Activated CD4-positive, alpha-beta T cell treated with anti-CD3 and anti-CD28 coated beads for 36 hours (primary cell): ENCODE data around the gene VOPP1. TPM values are rescaled to one million over a fixed set of nuclear protein-coding genes. Genes with fewer than 3 reads are reported as not detected.
A peak's percentile ranks its signal among the peaks of the same experiment; 100 is the strongest.

ENCODE experiments used
- ATAC-seq: fragments of 200-7000 bp; cut with Tn5 transposase; one replicate; pipeline ENCODE4 v1.10.0; 2021; ENCODE audit warnings: mild to moderate bottlenecking, moderate library complexity
- CTCF ChIA-PET: fragments of 350-600 bp; sonication (Branson Sonifier 250); formaldehyde crosslinking; loops from one replicate; lab custom pipeline; 2021; ENCODE audit warnings: antibody characterized with exemption; lab: Charles Lee
- POLR2A ChIA-PET: fragments of 350-600 bp; sonication (Branson Sonifier 250); formaldehyde crosslinking; loops from one replicate; lab custom pipeline; 2021; ENCODE audit warnings: antibody characterized with exemption, inconsistent platforms; lab: Charles Lee
- DNase-seq: peaks from one replicate; pipeline ENCODE4 v3.0.0-alpha.2; 2020
- H3K27ac Mint-ChIP-seq: one replicate; pipeline ENCODE4 v1.8.0; 2021; ENCODE audit warnings: mixed read lengths
- H3K27me3 Mint-ChIP-seq: one replicate; pipeline ENCODE4 v1.8.0; 2021; ENCODE audit warnings: mixed read lengths
- H3K36me3 Mint-ChIP-seq: one replicate; pipeline ENCODE4 v1.8.0; 2021; ENCODE audit warnings: low read depth, mixed read lengths
- H3K4me1 Mint-ChIP-seq: one replicate; pipeline ENCODE4 v1.8.0; 2021; ENCODE audit warnings: mixed read lengths
- H3K4me3 Mint-ChIP-seq: one replicate; pipeline ENCODE4 v1.8.0; 2021; ENCODE audit warnings: mild to moderate bottlenecking, moderate library complexity, mixed read lengths
- H3K9me3 Mint-ChIP-seq: one replicate; pipeline ENCODE4 v1.8.0; 2021; ENCODE audit warnings: low read depth, mixed read lengths
- intact Hi-C, 2 experiments: fragments of 100-400 bp; cut with DNase I in 1 of 2; cut with micrococcal nuclease in 1 of 2; formaldehyde crosslinking; loops; one replicate each; pipeline versions ENCODE4 v1.14.2 to v1.15.1; 2022 to 2024; cut with DNase I, micrococcal nuclease
- total RNA-seq, 2 experiments: library from RNA; stranded (reverse); gene quantifications; one replicate each; pipeline ENCODE4 v1.2.3, GENCODE V29; 2021

The VOPP1 gene
- total RNA-seq, 2 experiments from 2014 or later, result 63.7 to 64.2 TPM

GRCh38 chr7:55576753-55577152, 4.5 kb upstream of the VOPP1 start:
- intact Hi-C loops, result no loop called here
- no peak for ATAC-seq

DNA sequence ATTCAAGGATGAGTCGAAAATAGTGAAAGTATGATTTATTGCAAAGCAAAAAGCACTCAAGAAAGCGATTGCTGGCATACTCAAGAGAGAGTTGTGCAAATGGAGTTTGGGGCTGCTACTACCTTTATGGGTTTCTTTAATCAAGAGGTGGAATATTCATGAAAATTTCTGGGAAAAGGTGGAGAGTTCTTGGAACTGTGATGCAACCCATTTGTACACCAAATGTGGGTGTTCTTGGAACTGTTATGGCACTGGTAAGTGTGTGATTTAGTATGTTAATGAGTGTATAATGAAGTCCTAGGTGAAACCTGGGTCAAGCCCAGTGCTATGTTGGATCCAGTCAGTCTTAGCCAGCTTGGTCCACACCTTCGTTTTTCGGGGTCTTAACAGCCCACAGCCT, 3.4 kb upstream of the VOPP1 start:
- ChIA-PET POLR2A (interaction anchor here (7.5 kb wide), 1 partner anchor 43 kb away, joined by 67 read pairs; no protein-coding TSS in a partner anchor), CTCF (no interaction called here)
- Mint-ChIP-seq H3K27me3 (no peaks in the 10 kb centered on the region), H3K27ac (no peak overlapping the region), H3K4me1 (peaks cover 39% of the 10 kb centered on the region), H3K36me3 (no peaks in the 10 kb centered on the region), H3K9me3 (no peaks in the 10 kb centered on the region), H3K4me3 (no peak overlapping the region)
- ATAC-seq (no peak), DNase-seq (no peak)
- intact Hi-C loops, result no loop called here

More at GRCh38 chr7:55576753-55577152, 4.5 kb upstream of the VOPP1 start:
- Mint-ChIP-seq H3K4me3 (no peak overlapping the region), H3K27me3 (no peaks in the 10 kb centered on the region), H3K27ac (no peak overlapping the region), H3K36me3 (no peaks in the 10 kb centered on the region), H3K4me1 (peaks cover 37% of the 10 kb centered on the region), H3K9me3 (no peaks in the 10 kb centered on the region)
- ChIA-PET CTCF (no interaction called here), POLR2A (no interaction called here)
- no peak for DNase-seq

GRCh38 chr7:55575098-55575497, 2.8 kb upstream of the VOPP1 start:
- Mint-ChIP-seq H3K27ac (no peak overlapping the region), H3K9me3 (no peaks in the 10 kb centered on the region), H3K27me3 (no peaks in the 10 kb centered on the region), H3K4me3 (no peak overlapping the region), H3K4me1 (peaks cover 43% of the 10 kb centered on the region), H3K36me3 (peaks cover 5% of the 10 kb centered on the region)
- ATAC-seq (no peak), DNase-seq (no peak)
- intact Hi-C loops, result no loop called here
- CTCF ChIA-PET, result interaction anchor here (1.8 kb wide), 1 partner anchor 18 kb away, joined by 7 read pairs; no protein-coding TSS in a partner anchor
- POLR2A ChIA-PET, result interaction anchor here (0.8 to 7.5 kb wide), 3 partner anchors 9 to 68 kb away, joined by 3 to 67 read pairs (median 4); no protein-coding TSS in a partner anchor

DNA sequence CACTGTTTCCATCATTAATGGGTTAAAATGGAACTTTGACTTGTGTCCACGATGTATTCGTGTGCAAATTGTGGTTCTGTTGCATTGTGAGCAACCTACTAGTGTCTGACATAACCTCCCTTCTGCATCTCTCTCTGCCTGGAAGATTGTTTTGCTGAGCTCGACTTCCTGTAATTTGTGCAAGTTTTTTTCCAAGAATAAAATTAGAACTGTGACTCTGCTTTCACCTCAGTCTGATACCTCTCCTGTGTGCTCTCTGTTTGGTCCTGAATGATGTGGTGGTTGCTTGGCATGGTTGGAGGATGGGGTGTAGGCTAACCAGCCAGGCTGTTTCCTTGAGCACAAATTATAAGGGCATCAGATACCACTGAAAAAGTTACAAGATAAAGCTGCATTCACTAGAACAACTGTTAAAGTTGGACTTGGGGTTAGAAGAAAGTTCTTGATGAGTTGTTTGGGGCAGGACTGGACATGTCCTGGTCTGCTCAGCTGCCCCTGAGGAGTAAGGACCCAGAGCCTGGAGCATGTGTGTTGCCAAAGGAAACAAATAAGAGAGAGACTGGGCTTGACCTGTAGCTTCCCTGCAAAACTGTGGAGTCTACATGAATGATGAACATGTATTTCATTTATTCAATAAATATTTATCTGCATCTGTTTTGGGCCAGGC, 1.9 kb upstream of the VOPP1 start:
- ChIA-PET POLR2A (interaction anchor here (0.6 to 7.5 kb wide), 5 partner anchors 9 to 105 kb away, joined by 3 to 67 read pairs (median 4); no protein-coding TSS in a partner anchor), CTCF (interaction anchor here (0.6 to 1.8 kb wide), 5 partner anchors 19 to 240 kb away, joined by 3 to 7 read pairs (median 6); no protein-coding TSS in a partner anchor)
- Mint-ChIP-seq H3K9me3 (no peaks in the 10 kb centered on the region), H3K4me1 (peaks cover 51% of the 10 kb centered on the region), H3K36me3 (peaks cover 5% of the 10 kb centered on the region), H3K27ac (peak overlapping the region; percentile 93), H3K27me3 (no peaks in the 10 kb centered on the region), H3K4me3 (peak overlapping the region; percentile 74)
- ATAC-seq (peak; percentile 43), DNase-seq (peak; percentile 59)
- intact Hi-C loops, result loop anchor here (5.0 kb wide), 5 partner anchors 107 to 817 kb away; partner anchors contain the start of genes LANCL2 (in 1 of the 2), MRPS17 (in 1 of the 2) and SEC61G (in 1 of the 2)

- ATAC-seq (no peak), DNase-seq (no peak)
- H3K4me3 Mint-ChIP-seq, result peak overlapping the region; percentile 74
- intact Hi-C loops, result loop anchor here (2.0 to 5.0 kb wide), 7 partner anchors 106 to 816 kb away; partner anchors contain the start of genes LANCL2 (in 1 of the 2), MRPS17 (in 1 of the 2), SEC61G (in 1 of the 2) and ZNF713 (in 1 of the 2)
- H3K27ac Mint-ChIP-seq, result peak overlapping the region; percentile 93
- H3K9me3 Mint-ChIP-seq, result no peaks in the 10 kb centered on the region
- peaks cover 6% of the 10 kb centered on the region for H3K36me3 Mint-ChIP-seq
- H3K4me1 Mint-ChIP-seq, result peaks cover 59% of the 10 kb centered on the region
- ChIA-PET CTCF (interaction anchor here (1.0 to 1.8 kb wide), 8 partner anchors 15 to 57 kb away, joined by 3 to 8 read pairs (median 6); no protein-coding TSS in a partner anchor), POLR2A (interaction anchor here (1.2 to 7.5 kb wide), 2 partner anchors 40 to 65 kb away, joined by 4 to 67 read pairs; no protein-coding TSS in a partner anchor)
- no peaks in the 10 kb centered on the region for H3K27me3 Mint-ChIP-seq
Measured at GRCh38 chr7:55573234-55573900, 1.1 kb upstream of the VOPP1 start.

- Mint-ChIP-seq H3K9me3 (no peaks in the 10 kb centered on the region), H3K36me3 (peaks cover 8% of the 10 kb centered on the region), H3K27me3 (no peaks in the 10 kb centered on the region), H3K27ac (peak overlapping the region; percentile 94), H3K4me1 (peaks cover 75% of the 10 kb centered on the region), H3K4me3 (peak overlapping the region; percentile 89)
- intact Hi-C loops, result loop anchor here (1.0 to 5.0 kb wide), 16 partner anchors 15 to 814 kb away; partner anchors contain the start of genes CCT6A (in 1 of the 2), LANCL2 (in 1 of the 2), MRPS17 (in 1 of the 2) and PSPH (in 1 of the 2)
- DNase-seq, result peak; percentile 79
- ChIA-PET POLR2A (interaction anchor here (0.5 to 7.5 kb wide), 6 partner anchors 39 to 262 kb away, joined by 3 to 67 read pairs (median 3); no protein-coding TSS in a partner anchor), CTCF (interaction anchor here (0.6 to 1.8 kb wide), 8 partner anchors 13 to 55 kb away, joined by 3 to 10 read pairs (median 4); no protein-coding TSS in a partner anchor)
- ATAC-seq, result peak; percentile 24
Measured at GRCh38 chr7:55571511-55572377, 558 bp downstream of the VOPP1 start.

DNA sequence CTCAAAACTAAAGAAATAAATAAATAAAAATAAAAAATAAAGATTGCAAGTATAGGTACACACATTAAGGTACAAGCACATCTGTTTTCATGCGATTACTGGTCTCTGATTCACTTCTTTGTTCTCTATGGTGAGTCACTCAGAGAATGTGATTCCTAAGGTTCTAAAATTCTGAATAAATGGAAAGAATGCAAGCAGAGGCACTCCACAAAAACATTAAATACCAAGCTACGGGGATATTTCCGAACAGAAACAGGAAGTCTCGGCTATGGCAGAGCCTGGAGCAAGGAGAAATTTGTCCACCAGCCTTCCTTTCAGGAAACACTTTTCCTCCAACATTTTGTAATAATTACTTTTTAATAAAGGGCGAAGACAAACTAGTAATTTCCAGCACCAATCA, 1.4 kb downstream of the VOPP1 start:
- peak overlapping the region; percentile 94 for H3K27ac Mint-ChIP-seq
- H3K4me3 Mint-ChIP-seq, result peak overlapping the region; percentile 89
- intact Hi-C loops, result loop anchor here (1.0 to 5.0 kb wide), 13 partner anchors 14 to 814 kb away; partner anchors contain the start of genes CCT6A (in 1 of the 2), LANCL2 (in 1 of the 2), MRPS17 (in 1 of the 2) and PSPH (in 1 of the 2)

DNA sequence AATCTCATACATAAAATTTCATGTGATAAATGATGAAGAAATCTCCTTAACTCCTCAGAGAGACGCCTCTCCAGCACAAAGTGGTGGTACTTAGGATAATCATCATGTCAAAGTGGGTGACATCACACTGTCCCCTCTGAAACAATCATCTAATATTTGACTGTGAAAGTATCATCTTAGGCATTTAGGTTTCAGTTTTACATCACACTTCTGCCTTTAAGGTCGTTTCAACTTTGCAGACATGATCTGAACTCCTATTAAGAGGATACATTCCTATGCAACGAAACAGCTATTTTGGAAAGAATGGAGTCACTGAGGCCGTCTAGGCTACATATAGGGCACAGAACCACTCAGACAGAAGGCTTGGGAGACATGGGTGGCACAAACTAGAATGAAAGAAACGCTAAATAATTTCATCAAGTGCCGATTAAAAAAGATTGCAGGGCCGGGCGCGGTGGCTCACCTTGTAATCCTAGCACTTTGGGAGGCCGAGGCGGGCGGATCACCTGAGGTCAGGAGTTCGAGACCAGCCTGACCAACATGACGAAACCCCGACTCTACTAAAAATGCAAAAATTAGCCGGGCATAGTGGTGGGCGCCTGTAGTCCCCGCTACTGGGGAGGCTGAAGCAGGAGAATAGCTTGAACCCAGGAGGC, 2.0 kb downstream of the VOPP1 start:
- ATAC-seq (peak; percentile 35), DNase-seq (no peak)
- H3K4me3 Mint-ChIP-seq, result peak overlapping the region; percentile 89
- H3K27ac Mint-ChIP-seq, result peak overlapping the region; percentile 90
- peaks cover 79% of the 10 kb centered on the region for H3K4me1 Mint-ChIP-seq
- no peaks in the 10 kb centered on the region for H3K27me3 Mint-ChIP-seq
- no peaks in the 10 kb centered on the region for H3K9me3 Mint-ChIP-seq
- CTCF ChIA-PET, result interaction anchor here (0.8 to 1.8 kb wide), 5 partner anchors 11 to 62 kb away, joined by 3 to 10 read pairs (median 4); no protein-coding TSS in a partner anchor
- POLR2A ChIA-PET, result interaction anchor here (0.9 to 7.5 kb wide), 4 partner anchors 12 to 261 kb away, joined by 3 to 67 read pairs (median 4); no protein-coding TSS in a partner anchor
- H3K36me3 Mint-ChIP-seq, result peaks cover 16% of the 10 kb centered on the region
- intact Hi-C loops, result loop anchor here (1.0 to 5.0 kb wide), 8 partner anchors 14 to 813 kb away; partner anchors contain the start of genes LANCL2 (in 1 of the 2), MRPS17 (in 1 of the 2) and SEC61G (in 1 of the 2)

More for the DNA sequence above, 1.4 kb downstream of the VOPP1 start:
- H3K27me3 Mint-ChIP-seq, result no peaks in the 10 kb centered on the region
- peaks cover 79% of the 10 kb centered on the region for H3K4me1 Mint-ChIP-seq
- ChIA-PET CTCF (interaction anchor here (0.6 to 1.8 kb wide), 6 partner anchors 12 to 62 kb away, joined by 3 to 10 read pairs (median 4); no protein-coding TSS in a partner anchor), POLR2A (interaction anchor here (0.5 to 7.5 kb wide), 5 partner anchors 38 to 261 kb away, joined by 3 to 67 read pairs (median 3); no protein-coding TSS in a partner anchor)
- peaks cover 12% of the 10 kb centered on the region for H3K36me3 Mint-ChIP-seq
- H3K9me3 Mint-ChIP-seq, result no peaks in the 10 kb centered on the region
- DNase-seq, result no peak
- peak; percentile 7 for ATAC-seq

GRCh38 chr7:55569797-55570196, 2.5 kb downstream of the VOPP1 start:
- Mint-ChIP-seq H3K36me3 (peaks cover 20% of the 10 kb centered on the region), H3K27me3 (no peaks in the 10 kb centered on the region), H3K9me3 (no peaks in the 10 kb centered on the region), H3K4me3 (peak overlapping the region; percentile 89), H3K27ac (peak overlapping the region; percentile 90), H3K4me1 (peaks cover 78% of the 10 kb centered on the region)
- ATAC-seq (peak; percentile 31), DNase-seq (peak; percentile 58)
- ChIA-PET CTCF (interaction anchor here (1.2 to 1.8 kb wide), 4 partner anchors 11 to 61 kb away, joined by 3 to 5 read pairs (median 4); no protein-coding TSS in a partner anchor), POLR2A (interaction anchor here (0.7 to 7.5 kb wide), 4 partner anchors 11 to 61 kb away, joined by 5 to 67 read pairs (median 6); no protein-coding TSS in a partner anchor)
- intact Hi-C loops, result loop anchor here (1.0 to 5.0 kb wide), 8 partner anchors 13 to 812 kb away; partner anchors contain the start of genes LANCL2 (in 1 of the 2), MRPS17 (in 1 of the 2) and SEC61G (in 1 of the 2)
